Osteocyte (in vitro differentiated cells): ENCODE measurements around the gene MDM2. TPM values are rescaled to one million over a fixed set of nuclear protein-coding genes. Genes with fewer than 3 reads are reported as not detected.
"Not testable (repeated sequence)": the region's sequence is repeated elsewhere in the genome, so short reads cannot be mapped to it uniquely, and the experiment has no call there.

Experiments used
- DNase-seq: peaks from one replicate; pipeline ENCODE4 v3.0.0; 2021; ENCODE audit warnings: mixed read lengths; ENCODE audit not compliant: unreplicated experiment; ENCODE audit errors: extremely low spot score
- H3K27ac Mint-ChIP-seq: one replicate; pipeline ENCODE4 v1.8.0; 2021; ENCODE audit warnings: mild to moderate bottlenecking, mixed read lengths; ENCODE audit not compliant: unreplicated experiment
- H3K27me3 Mint-ChIP-seq: one replicate; pipeline ENCODE4 v1.8.0; 2021; ENCODE audit warnings: mixed read lengths; ENCODE audit not compliant: unreplicated experiment
- H3K36me3 Mint-ChIP-seq: one replicate; pipeline ENCODE4 v1.8.0; 2021; ENCODE audit warnings: mixed read lengths; ENCODE audit not compliant: unreplicated experiment
- H3K4me1 Mint-ChIP-seq: one replicate; pipeline ENCODE4 v1.8.0; 2021; ENCODE audit warnings: mixed read lengths; ENCODE audit not compliant: unreplicated experiment
- H3K4me3 Mint-ChIP-seq: one replicate; pipeline ENCODE4 v1.8.0; 2021; ENCODE audit warnings: mild to moderate bottlenecking, moderate library complexity, mixed read lengths; ENCODE audit not compliant: unreplicated experiment
- H3K9me3 Mint-ChIP-seq: one replicate; pipeline ENCODE4 v1.8.0; 2021; ENCODE audit warnings: mixed read lengths; ENCODE audit not compliant: unreplicated experiment
- CTCF ChIP-seq: fragments of 200-600 bp; sonication (generic); IDR thresholded peaks from 2 replicates; pipeline ENCODE4 v1.5.0; 2021; ENCODE audit warnings: antibody characterized with exemption, mild to moderate bottlenecking, moderate library complexity
- total RNA-seq: library from RNA; stranded (reverse); gene quantifications from 2 replicates; pipeline ENCODE4 v1.2.1, GENCODE V29; 2021

The MDM2 gene
- total RNA-seq, 1 donor from 2014 or later, result 131 TPM

- Mint-ChIP-seq H3K36me3 (peaks cover 8% of the 10 kb centered on the region), H3K27ac (no peak overlapping the region), H3K27me3 (no peaks in the 10 kb centered on the region), H3K4me3 (no peak overlapping the region), H3K4me1 (peaks cover 8% of the 10 kb centered on the region), H3K9me3 (no peaks in the 10 kb centered on the region)
- DNase-seq, result peak; percentile 63
- TF ChIP-seq CTCF, result no peak
Measured at GRCh38 chr12:68804657-68805591, 3.1 kb upstream of the MDM2 start.

- Mint-ChIP-seq H3K4me3 (no peak overlapping the region), H3K36me3 (peaks cover 8% of the 10 kb centered on the region), H3K27me3 (no peaks in the 10 kb centered on the region), H3K4me1 (peaks cover 9% of the 10 kb centered on the region), H3K9me3 (no peaks in the 10 kb centered on the region), H3K27ac (no peak overlapping the region)
- no peak for DNase-seq
- no peak for TF ChIP-seq CTCF
Measured at GRCh38 chr12:68805592-68806120, 2.3 kb upstream of the MDM2 start.

GRCh38 chr12:68806488-68807237 lies 1.3 kb upstream of the MDM2 start:
- no peaks in the 10 kb centered on the region for H3K27me3 Mint-ChIP-seq
- H3K27ac Mint-ChIP-seq, result peak overlapping the region; percentile 98
- H3K4me1 Mint-ChIP-seq, result peaks cover 19% of the 10 kb centered on the region
- TF ChIP-seq CTCF, result no peak
- H3K4me3 Mint-ChIP-seq, result peak overlapping the region; percentile 92
- H3K36me3 Mint-ChIP-seq, result peaks cover 16% of the 10 kb centered on the region
- no peaks in the 10 kb centered on the region for H3K9me3 Mint-ChIP-seq
- no peak for DNase-seq

- not testable (repeated sequence) for H3K9me3 Mint-ChIP-seq, DNase-seq, H3K27me3 Mint-ChIP-seq
- Mint-ChIP-seq H3K4me1 (peaks cover 21% of the 10 kb centered on the region), H3K36me3 (peaks cover 17% of the 10 kb centered on the region), H3K4me3 (peak overlapping the region; percentile 92), H3K27ac (peak overlapping the region; percentile 98)
Measured at GRCh38 chr12:68807274-68807575, 752 bp upstream of the MDM2 start.

GRCh38 chr12:68808388-68809189 lies 612 bp downstream of the MDM2 start:
- TF ChIP-seq CTCF, result no peak
- Mint-ChIP-seq H3K4me1 (peaks cover 28% of the 10 kb centered on the region), H3K36me3 (peaks cover 23% of the 10 kb centered on the region), H3K27ac (peak overlapping the region; percentile 98), H3K27me3 (no peaks in the 10 kb centered on the region), H3K4me3 (peak overlapping the region; percentile 92), H3K9me3 (no peaks in the 10 kb centered on the region)
- DNase-seq, result peak; percentile 91
